CD4-positive, alpha-beta T cell (primary cell): Measurements from ENCODE around the gene RORC. TPM values are rescaled to one million over a fixed set of nuclear protein-coding genes. Genes with fewer than 3 reads are reported as not detected.

Source experiments
- ATAC-seq: fragments of 200-7000 bp; cut with Tn5 transposase; one replicate; pipeline ENCODE4 v1.10.0; 2022; ENCODE audit warnings: mild to moderate bottlenecking; ENCODE audit not compliant: poor library complexity
- CTCF ChIA-PET: fragments of 350-600 bp; sonication (Branson Sonifier 250); formaldehyde crosslinking; loops from one replicate; lab custom pipeline; 2021; ENCODE audit warnings: antibody characterized with exemption, inconsistent platforms; lab: Charles Lee
- POLR2A ChIA-PET: fragments of 350-600 bp; sonication (Branson Sonifier 250); formaldehyde crosslinking; loops from one replicate; lab custom pipeline; 2021; ENCODE audit warnings: antibody characterized with exemption, inconsistent platforms; lab: Charles Lee
- DNase-seq, 14 experiments: peaks; one replicate each; pipeline ENCODE4 v3.0.0-alpha.2; 2013 to 2020; ENCODE audit warnings: mixed read lengths in 2 of 14
- H3K27ac ChIP-seq, 2 donors: one replicate each; pipeline versions ENCODE4 v1.5.1 to v1.7.0; 2013; ENCODE audit warnings: low read length in 2 of 2, low read depth in 1 of 2, mild to moderate bottlenecking in 1 of 2
- H3K27me3 ChIP-seq, 2 experiments: 1 replicate in 1 of 2; 2 replicates in 1 of 2; pipeline versions ENCODE4 v1.6.1 to v1.7.0; 2013; ENCODE audit warnings: low read length in 2 of 2, control low read depth in 1 of 2, mild to moderate bottlenecking in 1 of 2, moderate library complexity in 1 of 2; ENCODE audit not compliant: insufficient read depth in 2 of 2, control insufficient read depth in 1 of 2
- H3K36me3 ChIP-seq: one replicate; pipeline ENCODE4 v1.6.1; 2013; ENCODE audit warnings: low read length, control low read depth; ENCODE audit not compliant: insufficient read depth
- H3K4me1 ChIP-seq: one replicate; pipeline ENCODE4 v1.6.1; 2013; ENCODE audit warnings: low read length, control low read depth; ENCODE audit not compliant: insufficient read depth
- H3K4me3 ChIP-seq: one replicate; pipeline ENCODE4 v1.5.1; 2013; ENCODE audit warnings: mild to moderate bottlenecking, low read length, moderate library complexity
- H3K9me3 ChIP-seq, 2 experiments: 1 replicate in 1 of 2; 2 replicates in 1 of 2; pipeline versions ENCODE4 v1.6.1 to v1.7.0; 2013; ENCODE audit warnings: low read length in 2 of 2, mild to moderate bottlenecking in 2 of 2, control low read depth in 1 of 2, moderate library complexity in 1 of 2; ENCODE audit not compliant: control insufficient read depth in 1 of 2, insufficient read depth in 1 of 2
- H3K27ac Mint-ChIP-seq: one replicate; pipeline ENCODE4 v1.8.0; 2020; ENCODE audit warnings: mixed read lengths
- H3K27me3 Mint-ChIP-seq: one replicate; pipeline ENCODE4 v1.8.0; 2021; ENCODE audit warnings: mixed read lengths
- H3K36me3 Mint-ChIP-seq: one replicate; pipeline ENCODE4 v1.8.0; 2021; ENCODE audit warnings: low read depth, mixed read lengths
- H3K4me1 Mint-ChIP-seq: one replicate; pipeline ENCODE4 v1.8.0; 2021; ENCODE audit warnings: low read depth, mixed read lengths
- H3K4me3 Mint-ChIP-seq: one replicate; pipeline ENCODE4 v1.8.0; 2020; ENCODE audit warnings: mild to moderate bottlenecking, mixed read lengths
- H3K9me3 Mint-ChIP-seq: one replicate; pipeline ENCODE4 v1.8.0; 2020; ENCODE audit warnings: mixed read lengths
- intact Hi-C, 2 experiments: fragments of 100-400 bp; cut with DNase I in 1 of 2; cut with micrococcal nuclease in 1 of 2; formaldehyde crosslinking; loops; one replicate each; pipeline versions ENCODE4 v1.15.1 to v1.9.0; 2023 to 2025; cut with DNase I, micrococcal nuclease
- total RNA-seq, 174 experiments: library from RNA in 2 of 174; stranded (reverse) in 2 of 174; gene quantifications; one replicate each; pipeline ENCODE4 v1.2.3 and lab custom pipeline; 2021 to 2026
- TF ChIP-seq, protein P1 (sequence below): fragments of 200-600 bp; IDR thresholded peaks from one replicate; pipeline ENCODE4 v1.8.0; 2022; ENCODE audit warnings: antibody characterized with exemption, mild to moderate bottlenecking

The RORC gene
- total RNA-seq, 2 experiments from 2014 or later: 3.6 to 3.7 TPM

DNA sequence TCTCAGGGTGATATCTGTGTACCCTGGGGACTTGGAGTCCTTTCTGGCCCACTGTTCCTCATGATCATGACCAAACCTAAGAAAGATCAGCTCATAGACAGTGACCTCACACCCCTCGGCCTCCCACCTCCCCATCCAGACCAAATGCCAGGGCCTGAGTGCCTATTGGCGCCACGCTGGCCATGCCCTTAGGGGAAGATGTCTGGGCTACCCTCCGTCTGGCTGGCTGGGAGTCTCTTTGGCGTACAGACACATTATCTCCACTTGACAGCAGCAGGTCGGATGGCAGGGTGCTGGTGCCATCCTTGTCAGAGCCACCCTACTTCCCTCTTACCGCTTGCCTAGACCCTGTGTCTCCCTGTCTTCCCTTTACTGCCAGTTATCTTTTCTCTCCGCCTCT is 8.4 kb downstream of the RORC start:
- ATAC-seq: no peak
- H3K36me3 Mint-ChIP-seq: no peaks in the 10 kb centered on the region
- peak overlapping the region; percentile 75 for H3K27ac Mint-ChIP-seq
- Histone ChIP-seq H3K27ac (peak overlapping the region; percentile 37 to 57), H3K4me3 (peak overlapping the region; percentile 59), H3K36me3 (no peaks in the 10 kb centered on the region), H3K27me3 (no peaks in the 10 kb centered on the region), H3K9me3 (no peaks in the 10 kb centered on the region), H3K4me1 (peaks cover 91% of the 10 kb centered on the region)
- ChIA-PET CTCF (interaction anchor here (1.5 kb wide), 1 partner anchor 11 kb away, joined by 5 read pairs; no protein-coding TSS in a partner anchor), POLR2A (interaction anchor here (1.0 kb wide), 1 partner anchor 11 kb away, joined by 3 read pairs; no protein-coding TSS in a partner anchor)
- TF ChIP-seq, protein P1, sequence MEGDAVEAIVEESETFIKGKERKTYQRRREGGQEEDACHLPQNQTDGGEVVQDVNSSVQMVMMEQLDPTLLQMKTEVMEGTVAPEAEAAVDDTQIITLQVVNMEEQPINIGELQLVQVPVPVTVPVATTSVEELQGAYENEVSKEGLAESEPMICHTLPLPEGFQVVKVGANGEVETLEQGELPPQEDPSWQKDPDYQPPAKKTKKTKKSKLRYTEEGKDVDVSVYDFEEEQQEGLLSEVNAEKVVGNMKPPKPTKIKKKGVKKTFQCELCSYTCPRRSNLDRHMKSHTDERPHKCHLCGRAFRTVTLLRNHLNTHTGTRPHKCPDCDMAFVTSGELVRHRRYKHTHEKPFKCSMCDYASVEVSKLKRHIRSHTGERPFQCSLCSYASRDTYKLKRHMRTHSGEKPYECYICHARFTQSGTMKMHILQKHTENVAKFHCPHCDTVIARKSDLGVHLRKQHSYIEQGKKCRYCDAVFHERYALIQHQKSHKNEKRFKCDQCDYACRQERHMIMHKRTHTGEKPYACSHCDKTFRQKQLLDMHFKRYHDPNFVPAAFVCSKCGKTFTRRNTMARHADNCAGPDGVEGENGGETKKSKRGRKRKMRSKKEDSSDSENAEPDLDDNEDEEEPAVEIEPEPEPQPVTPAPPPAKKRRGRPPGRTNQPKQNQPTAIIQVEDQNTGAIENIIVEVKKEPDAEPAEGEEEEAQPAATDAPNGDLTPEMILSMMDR: no peak
- no peak for DNase-seq
- peak overlapping the region; percentile 59 for H3K4me3 Mint-ChIP-seq
- peaks cover 74% of the 10 kb centered on the region for H3K4me1 Mint-ChIP-seq
- H3K27me3 Mint-ChIP-seq: no peaks in the 10 kb centered on the region
- intact Hi-C loops: no loop called here
- H3K9me3 Mint-ChIP-seq: no peaks in the 10 kb centered on the region

DNA sequence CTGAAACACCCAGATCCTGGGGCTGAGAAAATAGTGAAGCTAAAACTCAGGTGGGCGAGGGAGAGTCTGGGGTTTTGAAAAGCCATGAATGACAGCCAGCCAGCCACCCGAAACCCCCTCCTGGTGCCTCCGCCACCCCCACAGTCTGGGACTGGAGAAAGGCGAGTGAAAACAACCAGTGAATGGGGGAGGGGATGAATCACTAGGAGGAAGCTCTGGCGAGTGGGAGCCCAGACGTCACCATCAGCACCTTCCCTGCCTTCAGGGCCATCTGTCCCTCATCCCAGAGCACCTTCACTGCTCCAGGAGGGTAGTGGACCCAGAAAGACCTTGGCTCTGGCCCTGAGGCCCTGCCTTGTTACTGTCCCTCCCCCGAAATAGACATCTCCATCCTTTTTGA is 9.2 kb downstream of the RORC start:
- Mint-ChIP-seq H3K27ac (peak overlapping the region; percentile 75), H3K4me3 (peak overlapping the region; percentile 59), H3K36me3 (no peaks in the 10 kb centered on the region), H3K27me3 (no peaks in the 10 kb centered on the region), H3K9me3 (no peaks in the 10 kb centered on the region), H3K4me1 (peaks cover 74% of the 10 kb centered on the region)
- intact Hi-C loops: no loop called here
- DNase-seq (peak in 2 of 14 experiments; percentile 48 to 59), ATAC-seq (no peak)
- Histone ChIP-seq H3K27me3 (no peaks in the 10 kb centered on the region), H3K9me3 (no peaks in the 10 kb centered on the region), H3K27ac (peak overlapping the region; percentile 37 to 57), H3K4me3 (peak overlapping the region; percentile 59), H3K36me3 (no peaks in the 10 kb centered on the region), H3K4me1 (peaks cover 91% of the 10 kb centered on the region)
- TF ChIP-seq, protein P1: no peak
- POLR2A ChIA-PET: interaction anchor here (0.7 kb wide), 1 partner anchor 14 kb away, joined by 4 read pairs; no protein-coding TSS in a partner anchor
- CTCF ChIA-PET: no interaction called here

DNA sequence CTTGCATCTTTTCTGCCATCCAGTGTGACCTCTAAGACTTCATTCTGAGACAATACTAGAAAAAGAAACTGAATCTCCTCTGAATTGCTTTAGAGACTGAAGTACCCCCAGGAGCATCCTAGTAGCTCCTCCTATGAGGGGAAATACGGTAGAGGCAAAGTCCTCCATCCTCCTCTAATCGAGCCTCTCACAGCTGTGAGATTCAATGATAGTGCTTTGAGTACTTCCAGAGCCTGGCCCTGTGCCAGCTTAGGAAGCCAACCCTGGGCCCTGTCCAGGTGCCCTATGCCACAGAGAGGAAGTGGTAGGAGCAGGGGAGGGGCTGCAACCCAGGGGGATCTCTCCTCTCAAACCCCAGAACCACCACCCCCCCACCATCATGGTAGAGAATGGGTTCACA is 10.7 kb downstream of the RORC start:
- H3K4me3 Mint-ChIP-seq: peak overlapping the region; percentile 45
- TF ChIP-seq, protein P1: no peak
- ChIA-PET CTCF (interaction anchor here (0.9 to 1.4 kb wide), 2 partner anchors 31 to 637 kb away, joined by 3 read pairs; partner anchors contain the start of gene TDRKH), POLR2A (interaction anchor here (1.1 to 1.9 kb wide), 4 partner anchors 9 to 31 kb away, joined by 3 to 12 read pairs (median 6); partner anchors contain the start of genes C2CD4D and TDRKH)
- Histone ChIP-seq H3K27me3 (no peaks in the 10 kb centered on the region), H3K4me3 (peak overlapping the region; percentile 13), H3K4me1 (peaks cover 91% of the 10 kb centered on the region), H3K36me3 (no peaks in the 10 kb centered on the region), H3K27ac (peak overlapping the region; percentile 1 to 37), H3K9me3 (no peaks in the 10 kb centered on the region)
- peaks cover 79% of the 10 kb centered on the region for H3K4me1 Mint-ChIP-seq
- peak overlapping the region; percentile 75 for H3K27ac Mint-ChIP-seq
- no peaks in the 10 kb centered on the region for H3K36me3 Mint-ChIP-seq
- no peak for ATAC-seq
- H3K9me3 Mint-ChIP-seq: no peaks in the 10 kb centered on the region
- intact Hi-C loops: no loop called here
- no peaks in the 10 kb centered on the region for H3K27me3 Mint-ChIP-seq
- DNase-seq: peak in 3 of 14 experiments; percentile 43 to 58 (median 49)
